Measurements from ENCODE around the gene PRELID1.

- TF ChIP-seq CTCF (IDR thresholded peaks at IDR 0.05; ENCODE audit: insufficient read depth, low read length, poor library complexity, severe bottlenecking) (no peak), EZH2phosphoT487 (conservative IDR thresholded peaks at IDR 0.05; ENCODE audit: low read length) (no peak)
These were observed 15.4 kb upstream of the PRELID1 start for GRCh38 chr5:177288191-177288590.
